Mesendoderm (in vitro differentiated cells): ENCODE data around the gene MRRF.

Experiments
- DNase-seq: peaks from one replicate; pipeline ENCODE4 v3.0.0; 2013
- H2AK5ac ChIP-seq: 2 replicates; pipeline ENCODE4 v1.6.1; 2013; ENCODE audit warnings: low read length, inconsistent platforms
- H2BK120ac ChIP-seq: 2 replicates; pipeline ENCODE4 v1.6.1; 2013; ENCODE audit warnings: low read depth, mild to moderate bottlenecking, low read length, moderate library complexity, mixed read lengths
- H2BK15ac ChIP-seq: replicated peaks from 2 replicates; pipeline ENCODE4 v1.6.1; 2013; ENCODE audit warnings: low read depth, mild to moderate bottlenecking, moderate library complexity
- H2BK5ac ChIP-seq: 2 replicates; pipeline ENCODE4 v1.6.1; 2013; ENCODE audit warnings: low read length, inconsistent platforms
- H3K18ac ChIP-seq: 2 replicates; pipeline ENCODE4 v1.6.1; 2013; ENCODE audit warnings: mild to moderate bottlenecking, low read length, mixed read lengths
- H3K23ac ChIP-seq: one replicate; pipeline ENCODE4 v1.6.1; 2013; ENCODE audit warnings: low read length
- H3K27ac ChIP-seq: 2 replicates; pipeline ENCODE4 v1.5.1; 2013; ENCODE audit warnings: low read depth, mild to moderate bottlenecking, inconsistent platforms, low read length, moderate library complexity
- H3K27me3 ChIP-seq: 2 replicates; pipeline ENCODE4 v1.6.1; 2013; ENCODE audit warnings: low read length, control low read depth, mild to moderate bottlenecking, inconsistent platforms; ENCODE audit not compliant: insufficient read depth, poor library complexity
- H3K36me3 ChIP-seq: 2 replicates; pipeline ENCODE4 v1.6.1; 2013; ENCODE audit warnings: low read length, inconsistent platforms; ENCODE audit not compliant: control insufficient read depth, insufficient read depth
- H3K4ac ChIP-seq: one replicate; pipeline ENCODE4 v1.6.1; 2013; ENCODE audit warnings: low read depth, mild to moderate bottlenecking, low read length, moderate library complexity
- H3K4me1 ChIP-seq: 2 replicates; pipeline ENCODE4 v1.6.1; 2013; ENCODE audit warnings: low read depth, low read length, inconsistent platforms; ENCODE audit not compliant: control insufficient read depth
- H3K4me2 ChIP-seq: 2 replicates; pipeline ENCODE4 v1.6.1; 2013; ENCODE audit warnings: low read length
- H3K4me3 ChIP-seq: 2 replicates; pipeline ENCODE4 v1.5.1; 2013; ENCODE audit warnings: mild to moderate bottlenecking, low read length
- H3K56ac ChIP-seq: one replicate; pipeline ENCODE4 v1.6.1; 2013; ENCODE audit warnings: low read length
- H3K79me1 ChIP-seq: 2 replicates; pipeline ENCODE4 v1.6.1; 2013; ENCODE audit warnings: low read length, inconsistent platforms
- H3K79me2 ChIP-seq: 2 replicates; pipeline ENCODE4 v1.6.1; 2013; ENCODE audit warnings: mild to moderate bottlenecking, low read length; ENCODE audit not compliant: control insufficient read depth, insufficient read depth
- H3K9ac ChIP-seq: 2 replicates; pipeline ENCODE4 v1.6.1; 2013; ENCODE audit warnings: low read length, inconsistent platforms
- H4K5ac ChIP-seq: one replicate; pipeline ENCODE4 v1.6.1; 2013; ENCODE audit warnings: low read length
- H4K8ac ChIP-seq: one replicate; pipeline ENCODE4 v1.6.1; 2013; ENCODE audit warnings: low read depth, mild to moderate bottlenecking, control low read depth, low read length, moderate library complexity
- WGBS: extraction: QIAGEN DNeasy Blood & Tissue Kit; methylation state at CpG from one replicate; pipeline ENCODE4 v1.1.7; 2013; ENCODE audit warnings: low lambda C conversion rate, missing lambda C conversion rate; ENCODE audit not compliant: insufficient coverage; ENCODE audit errors: extremely low coverage; 5-methylcytosine and 5-hydroxymethylcytosine counted together

The MRRF gene

DNA sequence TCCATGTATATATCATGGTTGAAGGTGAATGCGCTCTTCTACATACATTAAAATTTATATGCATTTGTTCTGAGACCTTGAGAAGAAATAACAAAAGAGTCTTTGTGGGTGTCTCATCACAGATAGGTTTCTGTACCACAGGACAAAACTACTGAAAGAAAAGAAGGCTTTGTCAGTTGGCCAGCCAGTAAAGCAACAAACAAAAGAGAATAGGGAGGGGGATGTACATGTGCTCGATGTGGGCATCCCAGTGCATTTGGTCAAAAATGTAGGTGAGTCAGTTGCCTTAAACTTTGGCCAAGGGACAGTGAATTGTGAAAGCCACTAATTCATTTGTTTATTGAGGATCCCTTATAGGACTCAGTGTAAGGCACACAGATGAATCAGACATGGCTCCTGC lies 13.3 kb upstream of the MRRF start:
- peaks cover 4% of the 10 kb centered on the region for H3K36me3 ChIP-seq
- peaks cover 2% of the 10 kb centered on the region for H3K79me1 ChIP-seq
- no peak overlapping the region for H4K8ac ChIP-seq
- H3K56ac ChIP-seq = no peak overlapping the region
- H3K4me2 ChIP-seq = no peak overlapping the region
- H3K27me3 ChIP-seq = no peaks in the 10 kb centered on the region
- WGBS = no CpG with 5 or more reads among the region's 2 CpGs
- H2BK120ac ChIP-seq = no peak overlapping the region
- H3K18ac ChIP-seq = no peak overlapping the region
- no peak for DNase-seq
- no peak overlapping the region for H3K23ac ChIP-seq
- no peak overlapping the region for H3K9ac ChIP-seq
- no peak overlapping the region for H3K27ac ChIP-seq
- no peaks in the 10 kb centered on the region for H3K4me1 ChIP-seq
- no peak overlapping the region for H3K4me3 ChIP-seq
- H3K4ac ChIP-seq = no peak overlapping the region
- H4K5ac ChIP-seq = no peak overlapping the region
- no peak overlapping the region for H2BK5ac ChIP-seq
- no peaks in the 10 kb centered on the region for H3K79me2 ChIP-seq
- no peak overlapping the region for H2BK15ac ChIP-seq
- no peak overlapping the region for H2AK5ac ChIP-seq

DNA sequence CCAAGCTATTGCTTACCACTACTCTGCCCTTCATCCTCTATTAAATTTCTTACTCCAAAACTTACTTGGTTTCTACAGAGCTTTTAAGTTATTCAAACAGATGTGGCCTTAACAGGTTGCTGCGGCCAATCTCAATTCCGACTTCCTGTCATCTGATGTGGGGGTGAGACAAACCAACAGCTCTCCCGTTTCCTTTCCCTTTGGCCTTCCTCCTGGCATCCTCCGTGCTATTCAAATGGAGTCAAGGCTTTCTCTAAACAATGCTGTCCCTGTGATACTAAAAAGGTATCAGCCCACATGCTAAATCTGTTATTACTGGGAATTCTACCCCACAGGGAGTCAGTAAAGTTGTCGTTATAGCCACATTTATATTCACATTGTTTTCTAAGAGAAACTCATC lies 11.9 kb upstream of the MRRF start:
- H3K4ac ChIP-seq = no peak overlapping the region
- no peak overlapping the region for H3K4me2 ChIP-seq
- H3K79me1 ChIP-seq = peaks cover 2% of the 10 kb centered on the region
- DNase-seq = peak; percentile 20
- WGBS = no CpG with 5 or more reads among the region's 5 CpGs
- no peak overlapping the region for H2BK120ac ChIP-seq
- no peak overlapping the region for H3K27ac ChIP-seq
- no peak overlapping the region for H3K4me3 ChIP-seq
- H2BK15ac ChIP-seq = no peak overlapping the region
- no peak overlapping the region for H4K5ac ChIP-seq
- no peak overlapping the region for H2AK5ac ChIP-seq
- peaks cover 4% of the 10 kb centered on the region for H3K36me3 ChIP-seq
- H3K79me2 ChIP-seq = no peaks in the 10 kb centered on the region
- no peak overlapping the region for H3K56ac ChIP-seq
- no peaks in the 10 kb centered on the region for H3K27me3 ChIP-seq
- H2BK5ac ChIP-seq = no peak overlapping the region
- no peak overlapping the region for H3K9ac ChIP-seq
- H3K4me1 ChIP-seq = no peaks in the 10 kb centered on the region
- no peak overlapping the region for H3K23ac ChIP-seq
- H4K8ac ChIP-seq = no peak overlapping the region
- no peak overlapping the region for H3K18ac ChIP-seq

DNA sequence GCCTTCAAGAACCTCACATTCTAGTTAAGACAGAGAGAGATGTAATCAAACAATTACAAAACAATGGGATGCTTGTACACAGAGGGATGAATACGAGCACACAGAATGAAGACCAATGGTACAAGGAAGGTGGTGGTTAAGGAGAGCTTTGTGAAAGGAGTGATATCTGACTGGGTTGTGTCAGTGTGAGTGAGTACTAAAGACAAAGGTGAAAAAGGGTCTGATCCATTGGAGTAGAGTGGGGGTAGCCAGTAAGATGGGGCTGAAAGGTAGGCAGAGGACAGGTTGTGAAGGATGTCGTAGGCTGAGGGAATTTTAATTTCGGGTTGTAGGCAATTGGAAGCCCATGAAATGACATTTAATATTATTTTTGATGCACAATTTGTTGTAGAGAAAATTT lies 9.9 kb upstream of the MRRF start:
- no peaks in the 10 kb centered on the region for H3K4me1 ChIP-seq

DNA sequence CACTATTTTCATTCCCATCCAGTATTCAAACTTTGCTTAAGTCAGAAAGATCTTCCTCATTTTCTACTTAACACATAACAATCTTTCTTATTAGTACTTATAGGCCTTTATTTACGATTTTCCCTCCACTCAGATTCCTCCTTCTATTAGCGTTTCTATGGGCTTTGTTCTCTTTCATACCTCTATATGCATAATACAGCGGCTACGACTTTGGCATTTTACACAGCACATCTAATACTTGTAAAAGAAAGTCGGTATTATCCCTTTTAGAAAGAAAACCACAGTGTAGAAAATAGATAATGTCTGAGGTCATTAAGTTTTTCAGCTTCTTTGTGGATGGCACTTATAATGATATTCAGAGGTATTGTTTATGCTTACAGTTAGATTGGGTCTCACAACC lies 8.5 kb upstream of the MRRF start:
- Histone ChIP-seq H3K36me3 (peaks cover 6% of the 10 kb centered on the region), H2AK5ac (no peak overlapping the region), H3K4me1 (no peaks in the 10 kb centered on the region), H3K56ac (no peak overlapping the region), H3K18ac (no peak overlapping the region), H3K79me1 (peaks cover 2% of the 10 kb centered on the region), H2BK5ac (no peak overlapping the region), H3K23ac (no peak overlapping the region), H3K79me2 (no peaks in the 10 kb centered on the region), H3K27ac (no peak overlapping the region), H3K4me2 (no peak overlapping the region), H4K8ac (no peak overlapping the region), H2BK120ac (no peak overlapping the region), H3K9ac (no peak overlapping the region), H4K5ac (no peak overlapping the region), H3K27me3 (no peaks in the 10 kb centered on the region), H3K4me3 (no peak overlapping the region), H2BK15ac (no peak overlapping the region), H3K4ac (no peak overlapping the region)
- 100% methylated on average over 1 of the region's 5 CpGs for WGBS
- no peak for DNase-seq

More for the DNA sequence above, 9.9 kb upstream of the MRRF start:
- H3K79me1 ChIP-seq = peaks cover 2% of the 10 kb centered on the region
- H2BK120ac ChIP-seq = no peak overlapping the region
- H3K27ac ChIP-seq = no peak overlapping the region
- no peak overlapping the region for H3K56ac ChIP-seq
- H3K4me2 ChIP-seq = no peak overlapping the region
- no peak overlapping the region for H3K23ac ChIP-seq
- H3K9ac ChIP-seq = no peak overlapping the region
- no peak overlapping the region for H4K5ac ChIP-seq
- H3K27me3 ChIP-seq = no peaks in the 10 kb centered on the region
- H3K4ac ChIP-seq = no peak overlapping the region
- H2BK5ac ChIP-seq = no peak overlapping the region
- H2BK15ac ChIP-seq = no peak overlapping the region
- no peak for DNase-seq
- H3K4me3 ChIP-seq = no peak overlapping the region
- H3K18ac ChIP-seq = no peak overlapping the region
- no CpG with 5 or more reads among the region's 3 CpGs for WGBS
- H3K36me3 ChIP-seq = peaks cover 5% of the 10 kb centered on the region
- no peak overlapping the region for H4K8ac ChIP-seq
- H3K79me2 ChIP-seq = no peaks in the 10 kb centered on the region
- no peak overlapping the region for H2AK5ac ChIP-seq

DNA sequence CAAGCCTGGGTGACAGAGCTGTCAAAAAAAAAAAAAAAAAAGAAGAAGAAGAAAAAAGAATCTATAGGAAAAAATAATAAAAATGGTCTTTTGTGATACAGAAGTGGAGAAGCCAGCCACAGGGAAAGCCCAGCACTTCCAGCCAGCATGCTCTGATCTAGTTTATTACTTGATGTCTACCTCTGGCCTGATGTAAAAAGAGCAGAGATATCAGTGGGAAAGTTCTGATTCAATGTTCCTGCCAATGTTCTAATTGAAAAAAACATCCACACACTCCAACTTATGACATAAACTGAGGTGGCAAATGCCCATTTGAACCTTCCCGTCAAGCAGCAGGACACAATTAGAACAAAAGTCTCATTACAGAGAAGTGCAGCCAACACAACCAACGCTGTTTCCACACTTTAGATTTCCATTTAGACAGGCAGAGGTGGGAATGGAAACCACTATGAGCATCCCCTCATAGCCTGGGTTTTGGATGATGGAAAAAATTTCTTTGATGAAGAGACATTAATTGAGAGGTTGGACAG lies 5.7 kb upstream of the MRRF start:
- H4K8ac ChIP-seq = no peak overlapping the region
- no peak overlapping the region for H2BK120ac ChIP-seq
- H3K27ac ChIP-seq = no peak overlapping the region
- H4K5ac ChIP-seq = no peak overlapping the region
- H3K4me1 ChIP-seq = peaks cover under 1% of the 10 kb centered on the region
- no peak overlapping the region for H3K9ac ChIP-seq
- H3K36me3 ChIP-seq = peaks cover 4% of the 10 kb centered on the region
- H3K79me2 ChIP-seq = peaks cover 10% of the 10 kb centered on the region
- no peak overlapping the region for H3K4me3 ChIP-seq
- no peak for DNase-seq
- H3K23ac ChIP-seq = no peak overlapping the region
- no peak overlapping the region for H2BK15ac ChIP-seq
- no peak overlapping the region for H3K4me2 ChIP-seq
- no CpG with 5 or more reads among the region's 2 CpGs for WGBS
- H3K79me1 ChIP-seq = peaks cover 7% of the 10 kb centered on the region
- H3K27me3 ChIP-seq = no peaks in the 10 kb centered on the region
- H2AK5ac ChIP-seq = no peak overlapping the region
- H3K56ac ChIP-seq = no peak overlapping the region
- H3K4ac ChIP-seq = no peak overlapping the region
- no peak overlapping the region for H3K18ac ChIP-seq
- H2BK5ac ChIP-seq = no peak overlapping the region

DNA sequence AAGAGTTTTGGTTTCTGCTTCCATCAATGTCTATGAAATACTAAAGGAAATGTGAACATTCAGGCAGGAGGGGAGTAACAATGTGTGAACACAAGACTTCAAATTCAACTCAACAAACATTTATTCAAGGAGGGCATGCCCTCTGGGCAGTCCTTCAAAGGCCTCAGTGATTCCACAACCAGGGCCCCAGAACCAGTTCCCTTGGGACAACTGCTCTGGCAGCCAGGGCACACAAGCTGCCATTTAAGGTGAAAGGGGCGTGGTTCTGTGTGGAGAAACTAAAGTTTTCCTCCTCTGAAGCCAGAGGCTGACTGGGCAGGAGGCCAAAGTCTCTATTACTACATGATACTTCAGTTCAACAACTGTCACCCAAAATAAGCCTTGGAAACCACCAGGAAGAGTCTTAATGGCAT lies 3.2 kb upstream of the MRRF start:
- H2BK15ac ChIP-seq = no peak overlapping the region
- H3K4me1 ChIP-seq = peaks cover 4% of the 10 kb centered on the region
- no peak overlapping the region for H3K4me2 ChIP-seq
- no peak overlapping the region for H3K4ac ChIP-seq
- H3K9ac ChIP-seq = no peak overlapping the region
- H3K79me1 ChIP-seq = peaks cover 14% of the 10 kb centered on the region
- WGBS = no CpG with 5 or more reads among the region's 1 CpG
- no peak overlapping the region for H4K5ac ChIP-seq
- H2BK120ac ChIP-seq = no peak overlapping the region
- no peak overlapping the region for H3K23ac ChIP-seq
- no peak for DNase-seq
- no peak overlapping the region for H2BK5ac ChIP-seq
- peaks cover 14% of the 10 kb centered on the region for H3K79me2 ChIP-seq
- no peak overlapping the region for H3K18ac ChIP-seq
- H2AK5ac ChIP-seq = no peak overlapping the region
- H3K27ac ChIP-seq = no peak overlapping the region
- H3K56ac ChIP-seq = no peak overlapping the region
- peaks cover 4% of the 10 kb centered on the region for H3K36me3 ChIP-seq
- no peaks in the 10 kb centered on the region for H3K27me3 ChIP-seq
- H3K4me3 ChIP-seq = no peak overlapping the region
- H4K8ac ChIP-seq = no peak overlapping the region
